WTC11 (cell line): ENCODE data around the gene AHRR. TPM values are rescaled to one million over a fixed set of nuclear protein-coding genes. Genes with fewer than 3 reads are reported as not detected.
A peak's percentile ranks its signal among the peaks of the same experiment; 100 is the strongest.
"Not testable (repeated sequence)": the region's sequence is repeated elsewhere in the genome, so short reads cannot be mapped to it uniquely, and the experiment has no call there.

Experiments
- ATAC-seq: fragments of 200-7000 bp; cut with Tn5 transposase; 2 replicates; pipeline ENCODE4 v1.10.0; 2021; ENCODE audit warnings: mild to moderate bottlenecking, moderate library complexity
- CTCF ChIA-PET: fragments of 300-600 bp; sonication (Branson Sonifier 250); formaldehyde crosslinking; loops from one replicate; lab custom pipeline; 2021; ENCODE audit warnings: antibody characterized with exemption; lab: Charles Lee
- POLR2A ChIA-PET: fragments of 350-600 bp; sonication (Branson Sonifier 250); formaldehyde crosslinking; loops from one replicate; lab custom pipeline; 2021; ENCODE audit warnings: antibody characterized with exemption; lab: Charles Lee
- DNase-seq: peaks from one replicate; pipeline ENCODE4 v3.0.0; 2021; ENCODE audit warnings: low spot score
- H3K27ac Mint-ChIP-seq: 2 replicates; pipeline ENCODE4 v1.8.0; 2021; ENCODE audit warnings: mixed read lengths
- H3K27me3 Mint-ChIP-seq: 2 replicates; pipeline ENCODE4 v1.8.0; 2021; ENCODE audit warnings: low read depth, mild to moderate bottlenecking, moderate library complexity, mixed read lengths
- H3K36me3 Mint-ChIP-seq: 2 replicates; pipeline ENCODE4 v1.8.0; 2021; ENCODE audit warnings: mixed read lengths
- H3K4me1 Mint-ChIP-seq: 2 replicates; pipeline ENCODE4 v1.8.0; 2022; ENCODE audit warnings: mixed read lengths
- H3K4me3 Mint-ChIP-seq: 2 replicates; pipeline ENCODE4 v1.8.0; 2021; ENCODE audit warnings: mild to moderate bottlenecking, moderate library complexity, mixed read lengths
- H3K9me3 Mint-ChIP-seq: 2 replicates; pipeline ENCODE4 v1.8.0; 2021; ENCODE audit warnings: mixed read lengths
- ATF1 ChIP-seq: sonication (generic); formaldehyde crosslinking; IDR thresholded peaks from 2 replicates; pipeline ENCODE4 v1.8.1; 2023; ENCODE audit warnings: mild to moderate bottlenecking, moderate library complexity, missing genetic modification reagents
- ESRRA ChIP-seq: sonication (generic); formaldehyde crosslinking; IDR thresholded peaks from 2 replicates; pipeline ENCODE4 v1.8.1; 2022; ENCODE audit warnings: mild to moderate bottlenecking, missing genetic modification reagents, borderline replicate concordance
- FOXP1 ChIP-seq: sonication (generic); formaldehyde crosslinking; IDR thresholded peaks from 2 replicates; pipeline ENCODE4 v1.8.0; 2022; ENCODE audit warnings: missing genetic modification reagents, mild to moderate bottlenecking, moderate library complexity, borderline replicate concordance
- HMGA2 ChIP-seq: fragments of 250-450 bp; sonication (Bioruptor Pico); IDR thresholded peaks from 2 replicates; pipeline ENCODE4 v1.4.0; 2021; ENCODE audit warnings: mild to moderate bottlenecking, moderate library complexity
- JUN ChIP-seq: sonication (generic); formaldehyde crosslinking; IDR thresholded peaks from 2 replicates; pipeline ENCODE4 v1.8.0; 2023; ENCODE audit warnings: mild to moderate bottlenecking, missing genetic modification reagents
- MYBL2 ChIP-seq: sonication (generic); formaldehyde crosslinking; IDR thresholded peaks from 2 replicates; pipeline ENCODE4 v1.8.1; 2023; ENCODE audit warnings: mild to moderate bottlenecking, moderate library complexity, missing genetic modification reagents
- total RNA-seq: library from RNA; stranded (reverse); gene quantifications from 3 replicates; pipeline ENCODE4 v1.2.3, GENCODE V29; 2021
- TF ChIP-seq, protein P1 (sequence below): sonication (generic); formaldehyde crosslinking; IDR thresholded peaks from 2 replicates; pipeline ENCODE4 v1.8.1; 2022; ENCODE audit warnings: missing genetic modification reagents, borderline replicate concordance
- TF ChIP-seq, protein P2 (sequence below): sonication (generic); formaldehyde crosslinking; IDR thresholded peaks from 2 replicates; pipeline ENCODE4 v1.8.1; 2022; ENCODE audit warnings: mild to moderate bottlenecking, missing genetic modification reagents, moderate library complexity, borderline replicate concordance
- TF ChIP-seq, protein P3 (sequence below): sonication (generic); formaldehyde crosslinking; IDR thresholded peaks from 2 replicates; pipeline ENCODE4 v1.8.1; 2023; ENCODE audit warnings: mild to moderate bottlenecking, missing genetic modification reagents
- TF ChIP-seq, protein P4 (sequence below): sonication (generic); formaldehyde crosslinking; IDR thresholded peaks from 2 replicates; pipeline ENCODE4 v1.8.1; 2023; ENCODE audit warnings: mild to moderate bottlenecking, missing genetic modification reagents, moderate library complexity
- TF ChIP-seq, protein P5 (sequence below): sonication (generic); formaldehyde crosslinking; IDR thresholded peaks from 2 replicates; pipeline ENCODE4 v1.8.1; 2022; ENCODE audit warnings: low read depth, mild to moderate bottlenecking, moderate library complexity, missing genetic modification reagents, borderline replicate concordance
- TF ChIP-seq, protein P6 (sequence below): sonication (generic); formaldehyde crosslinking; IDR thresholded peaks from 2 replicates; pipeline ENCODE4 v1.8.1; 2023; ENCODE audit warnings: mild to moderate bottlenecking, missing genetic modification reagents
- TF ChIP-seq, protein P7 (sequence below): fragments of 250-450 bp; sonication (Bioruptor Pico); IDR thresholded peaks from 2 replicates; pipeline ENCODE4 v1.9.0; 2021; ENCODE audit warnings: mild to moderate bottlenecking
- TF ChIP-seq, protein P8 (sequence below): sonication (generic); formaldehyde crosslinking; IDR thresholded peaks from 2 replicates; pipeline ENCODE4 v1.8.0; 2022; ENCODE audit warnings: mild to moderate bottlenecking, missing genetic modification reagents

AHRR gene
- total RNA-seq, 1 experiment from 2014 or later = 4.5 TPM

DNA sequence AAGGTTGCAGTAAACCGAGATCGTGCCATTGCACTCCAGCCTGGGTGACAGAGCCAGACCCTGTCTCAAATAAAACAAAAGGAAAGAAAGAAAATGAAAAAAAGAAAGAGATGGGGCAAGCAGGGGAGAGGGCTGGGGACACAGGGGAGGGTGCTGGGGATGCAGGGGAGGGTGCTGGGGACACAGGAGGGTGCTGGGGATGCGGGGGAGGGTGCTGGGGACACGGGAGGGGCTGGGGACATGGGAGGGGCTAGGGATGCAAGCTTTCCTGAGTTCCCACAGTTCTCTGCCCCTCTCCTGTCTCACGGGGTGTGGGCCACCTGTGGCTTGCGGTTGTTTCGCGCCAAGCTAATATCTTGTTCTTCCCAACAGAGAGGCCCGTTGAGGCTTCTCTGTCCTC is 42.9 kb upstream of the AHRR start (continued):
- TF ChIP-seq, protein P1, sequence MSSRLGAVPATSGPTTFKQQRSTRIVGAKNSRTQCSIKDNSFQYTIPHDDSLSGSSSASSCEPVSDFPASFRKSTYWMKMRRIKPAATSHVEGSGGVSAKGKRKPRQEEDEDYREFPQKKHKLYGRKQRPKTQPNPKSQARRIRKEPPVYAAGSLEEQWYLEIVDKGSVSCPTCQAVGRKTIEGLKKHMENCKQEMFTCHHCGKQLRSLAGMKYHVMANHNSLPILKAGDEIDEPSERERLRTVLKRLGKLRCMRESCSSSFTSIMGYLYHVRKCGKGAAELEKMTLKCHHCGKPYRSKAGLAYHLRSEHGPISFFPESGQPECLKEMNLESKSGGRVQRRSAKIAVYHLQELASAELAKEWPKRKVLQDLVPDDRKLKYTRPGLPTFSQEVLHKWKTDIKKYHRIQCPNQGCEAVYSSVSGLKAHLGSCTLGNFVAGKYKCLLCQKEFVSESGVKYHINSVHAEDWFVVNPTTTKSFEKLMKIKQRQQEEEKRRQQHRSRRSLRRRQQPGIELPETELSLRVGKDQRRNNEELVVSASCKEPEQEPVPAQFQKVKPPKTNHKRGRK (CRISPR knock-in tag) = no peak
- TF ChIP-seq FOXP1 (CRISPR knock-in tag) (no peak), HMGA2 (CRISPR knock-in tag) (no peak), ATF1 (CRISPR knock-in tag) (no peak), MYBL2 (CRISPR knock-in tag) (no peak)
- TF ChIP-seq, protein P2, sequence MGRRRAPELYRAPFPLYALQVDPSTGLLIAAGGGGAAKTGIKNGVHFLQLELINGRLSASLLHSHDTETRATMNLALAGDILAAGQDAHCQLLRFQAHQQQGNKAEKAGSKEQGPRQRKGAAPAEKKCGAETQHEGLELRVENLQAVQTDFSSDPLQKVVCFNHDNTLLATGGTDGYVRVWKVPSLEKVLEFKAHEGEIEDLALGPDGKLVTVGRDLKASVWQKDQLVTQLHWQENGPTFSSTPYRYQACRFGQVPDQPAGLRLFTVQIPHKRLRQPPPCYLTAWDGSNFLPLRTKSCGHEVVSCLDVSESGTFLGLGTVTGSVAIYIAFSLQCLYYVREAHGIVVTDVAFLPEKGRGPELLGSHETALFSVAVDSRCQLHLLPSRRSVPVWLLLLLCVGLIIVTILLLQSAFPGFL (CRISPR knock-in tag) = no peak
- TF ChIP-seq, protein P3, sequence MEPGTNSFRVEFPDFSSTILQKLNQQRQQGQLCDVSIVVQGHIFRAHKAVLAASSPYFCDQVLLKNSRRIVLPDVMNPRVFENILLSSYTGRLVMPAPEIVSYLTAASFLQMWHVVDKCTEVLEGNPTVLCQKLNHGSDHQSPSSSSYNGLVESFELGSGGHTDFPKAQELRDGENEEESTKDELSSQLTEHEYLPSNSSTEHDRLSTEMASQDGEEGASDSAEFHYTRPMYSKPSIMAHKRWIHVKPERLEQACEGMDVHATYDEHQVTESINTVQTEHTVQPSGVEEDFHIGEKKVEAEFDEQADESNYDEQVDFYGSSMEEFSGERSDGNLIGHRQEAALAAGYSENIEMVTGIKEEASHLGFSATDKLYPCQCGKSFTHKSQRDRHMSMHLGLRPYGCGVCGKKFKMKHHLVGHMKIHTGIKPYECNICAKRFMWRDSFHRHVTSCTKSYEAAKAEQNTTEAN (CRISPR knock-in tag) = no peak
- TF ChIP-seq, protein P4, sequence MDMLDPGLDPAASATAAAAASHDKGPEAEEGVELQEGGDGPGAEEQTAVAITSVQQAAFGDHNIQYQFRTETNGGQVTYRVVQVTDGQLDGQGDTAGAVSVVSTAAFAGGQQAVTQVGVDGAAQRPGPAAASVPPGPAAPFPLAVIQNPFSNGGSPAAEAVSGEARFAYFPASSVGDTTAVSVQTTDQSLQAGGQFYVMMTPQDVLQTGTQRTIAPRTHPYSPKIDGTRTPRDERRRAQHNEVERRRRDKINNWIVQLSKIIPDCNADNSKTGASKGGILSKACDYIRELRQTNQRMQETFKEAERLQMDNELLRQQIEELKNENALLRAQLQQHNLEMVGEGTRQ = no peak

DNA sequence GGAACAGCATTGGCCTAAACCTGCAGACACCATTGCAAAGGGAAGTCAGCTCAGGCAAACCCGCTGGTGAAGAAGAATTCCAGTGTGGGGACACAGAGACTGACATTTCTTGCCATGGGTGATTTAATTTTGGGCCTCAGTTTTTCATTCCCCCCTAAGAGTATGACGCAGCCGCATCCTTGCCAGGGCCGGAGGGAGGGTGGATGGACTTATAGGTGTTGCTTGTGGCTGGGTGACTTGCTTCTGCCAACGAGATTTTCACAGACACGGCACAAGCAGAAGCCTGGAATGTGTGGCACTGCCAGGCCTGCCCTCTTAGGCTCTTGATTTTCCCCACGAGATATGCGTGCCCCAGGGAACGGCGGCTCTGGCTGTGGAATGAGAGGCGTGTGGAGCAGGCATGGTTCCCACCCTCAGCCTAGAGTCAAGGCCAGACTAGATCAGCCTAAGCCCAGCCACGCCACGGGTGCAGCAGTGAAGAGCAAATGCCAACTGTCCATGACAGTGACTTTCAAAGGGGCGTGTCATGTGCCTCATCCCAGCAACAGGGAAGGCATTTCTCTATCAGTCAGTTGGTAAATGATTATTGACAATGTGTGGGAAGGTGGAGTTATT is 42.4 kb upstream of the AHRR start:
- POLR2A ChIA-PET = interaction anchor here (0.7 kb wide), 1 partner anchor 60 kb away, joined by 5 read pairs; no protein-coding TSS in a partner anchor
- H3K27ac Mint-ChIP-seq, H3K27me3 Mint-ChIP-seq, H3K4me1 Mint-ChIP-seq, CTCF ChIA-PET, H3K4me3 Mint-ChIP-seq, DNase-seq, ATAC-seq: not testable (repeated sequence)
- H3K36me3 Mint-ChIP-seq = peaks cover 66% of the 10 kb centered on the region
- H3K9me3 Mint-ChIP-seq = peaks cover 44% of the 10 kb centered on the region

DNA sequence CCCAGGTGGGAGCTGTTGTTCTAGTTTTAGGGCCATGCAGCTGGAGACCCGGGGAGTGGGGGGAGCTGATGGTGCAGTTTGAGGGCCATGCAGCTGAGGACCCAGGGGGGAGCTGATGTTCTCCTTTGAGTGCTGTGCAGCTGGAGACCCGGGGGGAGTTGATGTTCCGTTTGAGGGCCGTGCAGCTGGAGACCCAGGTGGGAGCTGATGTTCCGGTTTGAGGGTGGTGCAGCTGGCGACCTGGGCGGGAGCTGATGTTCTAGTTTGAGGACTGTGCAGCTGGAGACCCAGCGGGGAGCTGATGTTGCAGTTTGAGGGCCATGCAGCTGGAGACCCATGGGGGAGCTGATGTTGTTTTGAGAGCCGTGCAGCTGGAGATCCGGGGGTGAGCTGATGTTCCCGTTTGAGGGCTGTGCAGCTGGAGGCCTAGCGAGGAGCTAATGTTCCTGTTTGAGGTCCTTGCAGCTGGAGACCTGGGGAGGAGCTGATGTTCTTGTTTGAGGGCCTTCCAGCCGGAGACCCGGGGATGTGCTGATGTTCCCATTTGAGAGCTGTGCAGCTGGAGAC is 35.4 kb upstream of the AHRR start:
- no peak overlapping the region for H3K27ac Mint-ChIP-seq
- ChIA-PET POLR2A (interaction anchor here (1.4 to 2.6 kb wide), 2 partner anchors 15 to 16 kb away, joined by 4 to 8 read pairs; partner anchors contain the start of gene PDCD6), CTCF (interaction anchor here (0.8 to 1.9 kb wide), 5 partner anchors 52 to 145 kb away, joined by 3 to 6 read pairs (median 5); no protein-coding TSS in a partner anchor)
- no peak overlapping the region for H3K4me3 Mint-ChIP-seq
- ATAC-seq (no peak), DNase-seq (no peak)
- H3K36me3 Mint-ChIP-seq = peaks cover 59% of the 10 kb centered on the region
- peaks cover 35% of the 10 kb centered on the region for H3K9me3 Mint-ChIP-seq
- H3K27me3 Mint-ChIP-seq = no peaks in the 10 kb centered on the region; the same call in 1 of the 2 replicates
- no peaks in the 10 kb centered on the region for H3K4me1 Mint-ChIP-seq
- TF ChIP-seq, protein P5, sequence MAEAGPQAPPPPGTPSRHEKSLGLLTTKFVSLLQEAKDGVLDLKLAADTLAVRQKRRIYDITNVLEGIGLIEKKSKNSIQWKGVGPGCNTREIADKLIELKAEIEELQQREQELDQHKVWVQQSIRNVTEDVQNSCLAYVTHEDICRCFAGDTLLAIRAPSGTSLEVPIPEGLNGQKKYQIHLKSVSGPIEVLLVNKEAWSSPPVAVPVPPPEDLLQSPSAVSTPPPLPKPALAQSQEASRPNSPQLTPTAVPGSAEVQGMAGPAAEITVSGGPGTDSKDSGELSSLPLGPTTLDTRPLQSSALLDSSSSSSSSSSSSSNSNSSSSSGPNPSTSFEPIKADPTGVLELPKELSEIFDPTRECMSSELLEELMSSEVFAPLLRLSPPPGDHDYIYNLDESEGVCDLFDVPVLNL (CRISPR knock-in tag) = no peak
- TF ChIP-seq ESRRA (no peak), JUN (CRISPR knock-in tag) (no peak)
- TF ChIP-seq, protein P6, sequence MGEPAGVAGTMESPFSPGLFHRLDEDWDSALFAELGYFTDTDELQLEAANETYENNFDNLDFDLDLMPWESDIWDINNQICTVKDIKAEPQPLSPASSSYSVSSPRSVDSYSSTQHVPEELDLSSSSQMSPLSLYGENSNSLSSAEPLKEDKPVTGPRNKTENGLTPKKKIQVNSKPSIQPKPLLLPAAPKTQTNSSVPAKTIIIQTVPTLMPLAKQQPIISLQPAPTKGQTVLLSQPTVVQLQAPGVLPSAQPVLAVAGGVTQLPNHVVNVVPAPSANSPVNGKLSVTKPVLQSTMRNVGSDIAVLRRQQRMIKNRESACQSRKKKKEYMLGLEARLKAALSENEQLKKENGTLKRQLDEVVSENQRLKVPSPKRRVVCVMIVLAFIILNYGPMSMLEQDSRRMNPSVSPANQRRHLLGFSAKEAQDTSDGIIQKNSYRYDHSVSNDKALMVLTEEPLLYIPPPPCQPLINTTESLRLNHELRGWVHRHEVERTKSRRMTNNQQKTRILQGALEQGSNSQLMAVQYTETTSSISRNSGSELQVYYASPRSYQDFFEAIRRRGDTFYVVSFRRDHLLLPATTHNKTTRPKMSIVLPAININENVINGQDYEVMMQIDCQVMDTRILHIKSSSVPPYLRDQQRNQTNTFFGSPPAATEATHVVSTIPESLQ (CRISPR knock-in tag) = no peak
- TF ChIP-seq, protein P7, sequence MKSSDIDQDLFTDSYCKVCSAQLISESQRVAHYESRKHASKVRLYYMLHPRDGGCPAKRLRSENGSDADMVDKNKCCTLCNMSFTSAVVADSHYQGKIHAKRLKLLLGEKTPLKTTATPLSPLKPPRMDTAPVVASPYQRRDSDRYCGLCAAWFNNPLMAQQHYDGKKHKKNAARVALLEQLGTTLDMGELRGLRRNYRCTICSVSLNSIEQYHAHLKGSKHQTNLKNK (CRISPR knock-in tag) = no peak
- TF ChIP-seq, protein P8, sequence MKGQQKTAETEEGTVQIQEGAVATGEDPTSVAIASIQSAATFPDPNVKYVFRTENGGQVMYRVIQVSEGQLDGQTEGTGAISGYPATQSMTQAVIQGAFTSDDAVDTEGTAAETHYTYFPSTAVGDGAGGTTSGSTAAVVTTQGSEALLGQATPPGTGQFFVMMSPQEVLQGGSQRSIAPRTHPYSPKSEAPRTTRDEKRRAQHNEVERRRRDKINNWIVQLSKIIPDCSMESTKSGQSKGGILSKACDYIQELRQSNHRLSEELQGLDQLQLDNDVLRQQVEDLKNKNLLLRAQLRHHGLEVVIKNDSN (CRISPR knock-in tag) = no peak
- TF ChIP-seq, all 79 proteins: peak for 0

DNA sequence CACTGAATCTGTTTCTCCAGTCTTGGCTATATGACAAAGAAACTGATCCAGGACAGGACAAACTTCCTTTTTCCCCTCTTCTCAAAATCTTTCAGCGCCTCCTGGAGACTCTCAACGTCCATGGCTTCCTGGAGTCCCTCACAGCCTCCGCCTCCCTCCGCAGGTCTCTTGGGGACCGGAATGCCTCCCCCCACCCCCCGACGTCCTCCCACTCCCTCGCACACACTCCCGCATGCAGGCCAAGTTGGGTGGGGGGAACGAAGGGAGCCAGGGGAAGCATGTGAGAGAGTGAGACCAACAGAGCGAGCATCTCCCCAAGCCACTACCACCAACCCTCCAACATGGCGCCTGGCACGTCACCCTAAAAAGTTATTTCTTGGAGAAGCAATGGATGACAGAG is 31.3 kb upstream of the AHRR start:
- H3K36me3 Mint-ChIP-seq = peaks cover 42% of the 10 kb centered on the region
- CTCF ChIA-PET, H3K9me3 Mint-ChIP-seq, H3K4me3 Mint-ChIP-seq, H3K27ac Mint-ChIP-seq, DNase-seq, POLR2A ChIA-PET, H3K27me3 Mint-ChIP-seq, ATAC-seq, H3K4me1 Mint-ChIP-seq: not testable (repeated sequence)

DNA sequence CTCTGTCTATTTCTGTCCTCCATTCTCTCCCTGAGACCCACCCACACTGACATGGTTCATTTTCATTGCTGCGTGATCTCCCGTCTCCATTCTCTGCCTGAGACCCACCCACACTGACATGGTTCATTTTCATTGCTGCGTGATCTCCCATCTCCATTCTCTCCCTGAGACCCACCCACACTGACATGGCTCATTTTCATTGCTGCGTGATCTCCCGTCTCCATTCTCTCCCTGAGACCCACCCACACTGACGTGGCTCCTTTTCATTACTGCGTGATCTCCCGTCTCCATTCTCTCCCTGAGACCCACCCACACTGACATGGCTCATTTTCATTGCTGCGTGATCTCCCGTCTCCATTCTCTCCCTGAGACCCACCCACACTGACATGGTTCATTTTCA is 30.2 kb upstream of the AHRR start:
- H3K9me3 Mint-ChIP-seq, DNase-seq, POLR2A ChIA-PET, H3K27me3 Mint-ChIP-seq, H3K4me3 Mint-ChIP-seq, H3K4me1 Mint-ChIP-seq, CTCF ChIA-PET, ATAC-seq: not testable (repeated sequence)
- Mint-ChIP-seq H3K27ac (peak overlapping the region; percentile 72; the same call in 1 of the 2 replicates), H3K36me3 (peaks cover 32% of the 10 kb centered on the region)
